NCI-H526 (cell line): ENCODE measurements around the gene HSPG2.
"Not testable (repeated sequence)": the region's sequence is repeated elsewhere in the genome, so short reads cannot be mapped to it uniquely, and the experiment has no call there.

Source experiments
- DNase-seq, 2 experiments: peaks; one replicate each; lab custom pipeline; 2025; lab: John Stamatoyannopoulos, UW

HSPG2 gene

GRCh38 chr1:21932127-21932526, 5.0 kb downstream of the HSPG2 start:
- no peak for DNase-seq

DNA sequence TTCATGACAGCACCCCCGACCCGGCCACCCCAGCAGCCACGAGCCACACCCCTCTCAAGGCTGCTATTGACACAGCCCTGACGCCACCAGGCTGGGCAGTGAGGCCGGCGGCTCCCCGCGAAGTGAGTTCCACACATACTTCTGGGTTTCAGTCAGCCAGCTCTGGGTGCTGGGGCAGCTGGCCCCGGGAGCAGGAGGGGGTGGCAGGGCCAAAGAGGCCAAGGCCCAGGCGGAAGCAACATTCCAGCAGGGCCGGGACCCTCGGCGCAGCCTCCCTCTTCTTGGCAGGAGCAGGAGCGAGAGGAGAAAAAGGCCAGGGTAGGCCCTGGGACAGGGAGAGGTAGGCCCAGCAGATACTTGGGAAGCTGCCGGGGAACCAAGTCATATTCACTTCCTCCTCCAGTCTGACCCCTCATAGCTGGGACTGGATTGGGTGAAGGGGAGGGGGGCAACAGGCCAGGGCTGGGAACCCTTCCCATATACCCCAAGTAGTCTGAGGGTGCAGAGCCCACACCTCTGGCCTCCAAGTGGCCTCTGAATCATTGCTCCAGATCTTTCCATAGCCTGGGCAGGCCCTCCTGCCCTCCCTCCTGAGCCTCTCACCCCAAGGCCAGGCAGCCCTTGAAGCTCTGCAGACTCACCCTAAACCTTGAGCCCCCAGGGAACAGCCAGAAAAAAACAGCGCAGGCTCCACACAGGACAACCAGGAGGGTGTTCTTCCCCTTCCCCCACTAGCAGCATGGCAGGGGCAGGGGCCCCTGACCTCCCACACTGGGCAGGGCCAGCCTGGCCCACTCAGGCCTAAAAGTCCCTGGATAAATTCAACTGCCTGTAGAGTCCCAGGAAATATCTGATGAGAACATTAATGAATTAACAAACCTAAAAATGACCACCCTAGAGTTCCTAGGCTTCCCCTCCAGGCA, 5.7 kb downstream of the HSPG2 start:
- DNase-seq, result no peak

DNA sequence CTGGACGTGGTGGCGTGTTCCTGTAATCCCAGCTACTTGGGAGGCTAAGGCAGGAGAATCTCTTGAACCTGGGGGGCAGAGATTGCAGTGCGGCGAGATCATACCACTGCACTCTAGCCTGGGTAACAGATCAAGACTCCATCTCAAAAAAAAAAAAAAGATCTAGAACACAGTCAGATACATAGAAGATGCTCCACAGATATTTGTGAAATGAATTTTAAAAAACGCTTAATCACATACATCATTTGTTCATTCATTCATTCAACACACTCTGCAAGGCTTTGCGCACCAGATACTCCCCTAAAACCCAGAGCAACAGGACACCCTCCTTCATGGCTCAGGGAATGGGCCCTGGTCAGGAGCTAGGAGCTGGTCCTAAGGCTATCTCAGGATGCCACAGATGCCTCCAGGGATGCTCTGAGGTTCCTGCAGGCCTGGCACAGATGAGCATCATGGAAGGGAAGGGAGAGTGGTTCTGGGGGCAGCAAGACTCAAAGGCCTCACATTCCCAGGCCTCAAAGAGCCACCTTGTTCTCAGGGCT, 6.4 kb downstream of the HSPG2 start:
- no peak for DNase-seq

DNA sequence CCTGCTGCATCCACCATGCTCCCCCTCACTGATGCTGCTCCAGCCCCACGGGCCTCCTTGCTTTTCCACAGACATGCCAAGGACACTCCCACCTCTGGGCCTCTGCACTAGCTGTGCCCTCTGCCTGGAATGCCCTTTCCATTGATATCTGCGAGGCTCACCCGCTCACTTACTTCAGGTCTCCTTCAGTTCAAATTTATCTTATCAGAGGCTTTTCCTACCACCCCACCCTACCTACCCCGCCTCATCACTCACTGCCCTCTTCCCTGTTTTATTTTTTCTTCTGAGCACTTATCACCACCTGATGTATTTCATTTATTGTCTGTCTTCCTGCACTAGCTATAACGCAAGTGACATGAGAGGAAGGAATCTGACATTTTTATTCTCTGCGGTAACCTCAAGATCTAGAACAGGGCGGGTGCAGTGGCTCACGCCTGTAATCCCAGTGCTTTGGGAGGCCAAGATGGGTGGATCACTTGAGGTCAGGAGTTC, 7.0 kb downstream of the HSPG2 start:
- no peak for DNase-seq

- no peak for DNase-seq
Measured at GRCh38 chr1:21927533-21928237, 9.4 kb downstream of the HSPG2 start.

- DNase-seq, result no peak
Measured at GRCh38 chr1:21926814-21927532, 10.1 kb downstream of the HSPG2 start.

- DNase-seq, result no peak
Measured at GRCh38 chr1:21926065-21926464, 11.0 kb downstream of the HSPG2 start.

GRCh38 chr1:21925334-21925940, 11.7 kb downstream of the HSPG2 start:
- DNase-seq, result no peak

GRCh38 chr1:21924503-21925005, 12.6 kb downstream of the HSPG2 start:
- no peak for DNase-seq

DNA sequence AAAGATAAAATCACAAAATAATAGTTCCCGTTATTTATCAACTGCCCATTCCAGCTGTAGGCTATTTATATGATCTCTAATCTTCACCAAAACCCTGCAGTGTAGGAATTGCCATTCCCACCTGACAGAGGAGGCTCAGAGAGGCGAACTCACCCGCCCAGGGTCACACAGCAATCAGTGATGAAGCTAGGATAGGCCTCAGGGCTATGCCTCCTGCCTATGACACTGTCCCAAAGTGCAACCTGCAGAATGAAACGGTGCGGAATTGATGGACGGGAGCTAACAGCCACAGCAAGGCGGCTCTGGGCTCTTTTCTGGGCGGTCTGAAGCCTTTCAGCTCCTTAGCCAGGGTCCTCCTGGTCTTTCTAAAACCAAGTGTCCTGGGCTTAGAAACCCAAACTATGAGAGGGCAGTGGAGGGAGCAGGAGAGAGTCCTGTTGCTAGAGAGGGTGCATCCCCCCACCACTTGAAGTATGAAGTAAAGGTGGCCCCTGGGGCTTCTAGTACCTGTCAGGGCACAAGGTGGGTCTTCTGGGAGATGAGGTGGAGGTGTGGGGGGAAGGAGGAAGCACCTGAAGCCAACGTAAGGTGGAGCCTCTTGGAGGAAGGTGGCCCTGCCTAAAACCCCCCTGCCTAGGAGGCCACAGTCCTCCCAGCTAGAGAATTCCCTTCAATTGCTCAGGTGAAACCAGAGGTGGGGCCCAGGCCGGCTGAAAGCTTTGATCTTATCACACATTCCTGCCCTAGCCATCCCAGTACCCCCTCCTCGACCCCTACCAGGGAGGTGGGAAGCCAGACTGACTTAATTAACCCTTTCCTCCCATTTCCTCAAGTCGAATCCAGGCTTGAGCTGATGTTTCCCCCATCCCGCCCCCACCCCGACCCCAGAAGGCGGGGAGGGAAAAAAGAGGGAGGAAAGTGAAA, 14.8 kb downstream of the HSPG2 start:
- DNase-seq, result no peak

DNA sequence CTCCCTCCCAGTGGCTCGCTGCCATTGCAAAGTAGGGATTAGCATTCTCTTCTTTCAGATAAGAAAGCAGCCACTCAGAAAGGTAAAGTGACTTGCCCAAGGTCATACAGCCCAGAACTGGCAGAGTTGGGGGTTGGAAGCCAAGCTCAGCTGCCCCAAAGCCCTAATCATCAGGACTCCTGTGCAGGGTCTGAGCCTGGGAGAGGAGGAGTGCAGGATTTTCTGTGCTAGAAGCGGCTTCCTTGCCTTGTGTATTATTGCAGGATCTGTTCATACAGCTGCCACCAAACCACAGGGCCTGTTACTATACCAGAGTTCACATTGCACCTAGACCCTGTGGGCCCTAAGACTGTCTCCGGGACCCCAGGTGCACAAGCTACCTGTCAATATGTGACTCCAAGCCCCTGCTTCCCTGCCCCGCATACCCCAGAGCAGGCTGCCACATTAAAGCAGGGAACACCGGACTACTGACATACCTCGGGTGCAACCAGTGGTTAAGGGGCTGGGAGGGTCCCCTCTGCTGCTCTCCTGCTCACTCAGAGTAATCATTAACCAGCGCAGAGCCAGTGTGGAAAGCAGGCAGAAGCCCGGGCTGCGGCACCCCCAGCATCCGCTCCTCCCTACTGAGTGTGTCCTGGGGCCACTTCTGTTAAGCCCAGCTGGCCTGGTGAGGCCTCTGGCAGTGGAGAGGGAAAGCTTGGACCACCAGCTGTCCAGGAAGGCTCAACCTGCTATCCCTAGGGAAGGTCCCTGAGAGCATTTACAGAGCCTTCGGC, 15.8 kb downstream of the HSPG2 start:
- no peak for DNase-seq

- DNase-seq, result no peak
Measured at GRCh38 chr1:21919520-21919919, 17.6 kb downstream of the HSPG2 start.

DNA sequence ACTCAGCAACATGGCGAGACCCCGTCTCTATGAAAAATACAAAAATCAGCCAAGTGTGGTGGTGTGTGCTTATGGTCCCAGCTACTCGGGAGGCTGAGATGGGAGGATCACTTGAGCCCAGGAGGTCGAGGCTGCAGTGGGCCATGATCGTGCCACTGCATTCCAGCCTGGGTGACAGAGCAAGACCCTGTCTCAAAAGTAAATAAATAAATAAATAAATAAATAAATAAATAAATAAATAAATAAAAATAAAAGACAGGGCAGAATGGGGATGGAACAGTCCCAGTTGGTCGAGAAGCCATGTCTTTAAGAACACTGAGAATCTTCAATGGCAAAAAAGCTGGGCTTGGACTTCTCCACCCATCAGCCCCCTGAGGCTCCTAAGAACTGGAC, 19.9 kb downstream of the HSPG2 start:
- DNase-seq, result not testable (repeated sequence)

GRCh38 chr1:21916447-21917238, 20.5 kb downstream of the HSPG2 start:
- DNase-seq, result no peak

DNA sequence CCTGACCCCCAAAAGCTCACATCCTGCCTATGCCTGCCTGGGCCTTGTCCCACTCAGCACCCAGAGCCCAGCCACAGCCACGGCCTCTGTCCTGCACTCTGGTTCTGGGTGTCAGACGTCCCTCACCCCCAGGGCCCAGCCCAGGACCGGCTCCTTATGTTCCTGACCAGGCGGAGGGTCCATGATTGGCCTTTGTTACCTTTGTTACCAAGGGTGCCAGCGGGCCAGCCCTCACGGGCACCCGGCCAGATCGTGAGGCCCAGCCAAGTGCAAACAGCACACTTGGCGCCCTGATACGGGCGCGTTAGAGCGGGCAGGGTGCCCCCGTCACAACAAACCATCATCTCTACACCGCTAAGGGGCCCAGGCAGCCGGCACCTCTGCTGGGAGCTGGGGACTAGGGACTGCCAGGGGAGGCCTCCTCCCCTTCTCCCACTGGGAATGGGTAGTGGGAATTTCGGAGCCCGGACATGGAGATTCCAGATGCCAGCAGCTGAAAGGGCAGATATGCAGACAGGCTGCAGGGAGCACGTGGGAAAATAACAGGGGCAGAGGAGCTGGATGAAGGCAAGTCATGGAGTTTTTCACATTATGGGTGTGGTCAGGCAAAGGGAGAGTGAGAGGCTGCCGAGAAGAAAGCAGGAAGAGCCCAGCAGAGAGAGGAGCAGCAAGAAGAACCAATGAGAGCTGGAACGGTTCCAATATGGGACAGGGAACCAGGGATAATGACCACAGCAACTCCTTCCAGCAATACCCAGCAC, 22.1 kb downstream of the HSPG2 start:
- DNase-seq, result no peak

DNA sequence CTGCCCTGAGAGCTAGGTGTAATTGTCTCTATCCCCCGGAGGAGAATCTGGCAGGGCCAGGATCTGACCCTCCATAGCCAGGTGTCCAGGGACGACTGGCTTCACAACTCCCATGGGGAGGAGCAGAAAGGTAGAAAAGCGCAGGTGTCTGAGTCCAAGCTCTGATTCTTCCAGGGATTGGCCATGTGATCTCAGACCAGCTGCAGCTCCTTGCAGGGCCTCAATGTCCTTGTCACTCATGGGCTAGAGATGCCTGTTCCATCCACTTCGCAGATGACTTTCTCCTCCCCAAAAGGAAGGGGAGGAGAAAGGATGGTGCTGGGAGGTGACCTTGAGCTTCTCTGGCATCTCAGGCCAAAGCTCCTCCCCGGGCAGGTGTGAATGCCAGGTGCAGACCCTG, 22.7 kb downstream of the HSPG2 start:
- no peak for DNase-seq

- DNase-seq, result no peak
Measured at GRCh38 chr1:21913763-21914162, 23.3 kb downstream of the HSPG2 start.

DNA sequence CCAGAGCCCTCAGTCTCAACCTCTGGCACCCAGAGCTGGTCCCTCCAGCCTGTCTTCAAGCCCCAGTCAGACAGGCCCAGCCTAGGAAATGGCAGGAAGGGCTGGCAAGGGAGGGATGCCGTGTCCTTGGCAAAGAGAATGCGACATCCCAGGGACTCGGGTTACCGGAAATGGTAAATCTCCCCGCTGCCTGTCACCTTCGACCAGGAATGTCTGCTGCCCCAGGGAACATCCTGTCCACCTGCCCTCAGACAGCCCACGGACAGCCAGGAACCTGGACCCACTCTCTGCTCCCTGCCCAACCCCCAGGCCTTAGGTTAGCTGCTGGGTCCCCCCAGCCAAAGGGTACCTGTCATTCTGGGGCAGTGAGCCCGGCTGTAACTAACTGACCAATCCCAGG, 23.9 kb downstream of the HSPG2 start:
- no peak for DNase-seq
